Measurements from ENCODE around the gene LRCH4.

- TF ChIP-seq SMC3 (IDR thresholded peaks at IDR 0.05) (no peak), RAD21 (conservative IDR thresholded peaks at IDR 0.05 in 1 of 2, IDR thresholded peaks at IDR 0.05 in 1 of 2) (no peak), GATA3 (IDR thresholded peaks at IDR 0.05; ENCODE audit: borderline replicate concordance) (no peak)
- TF ChIP-seq, protein P1, sequence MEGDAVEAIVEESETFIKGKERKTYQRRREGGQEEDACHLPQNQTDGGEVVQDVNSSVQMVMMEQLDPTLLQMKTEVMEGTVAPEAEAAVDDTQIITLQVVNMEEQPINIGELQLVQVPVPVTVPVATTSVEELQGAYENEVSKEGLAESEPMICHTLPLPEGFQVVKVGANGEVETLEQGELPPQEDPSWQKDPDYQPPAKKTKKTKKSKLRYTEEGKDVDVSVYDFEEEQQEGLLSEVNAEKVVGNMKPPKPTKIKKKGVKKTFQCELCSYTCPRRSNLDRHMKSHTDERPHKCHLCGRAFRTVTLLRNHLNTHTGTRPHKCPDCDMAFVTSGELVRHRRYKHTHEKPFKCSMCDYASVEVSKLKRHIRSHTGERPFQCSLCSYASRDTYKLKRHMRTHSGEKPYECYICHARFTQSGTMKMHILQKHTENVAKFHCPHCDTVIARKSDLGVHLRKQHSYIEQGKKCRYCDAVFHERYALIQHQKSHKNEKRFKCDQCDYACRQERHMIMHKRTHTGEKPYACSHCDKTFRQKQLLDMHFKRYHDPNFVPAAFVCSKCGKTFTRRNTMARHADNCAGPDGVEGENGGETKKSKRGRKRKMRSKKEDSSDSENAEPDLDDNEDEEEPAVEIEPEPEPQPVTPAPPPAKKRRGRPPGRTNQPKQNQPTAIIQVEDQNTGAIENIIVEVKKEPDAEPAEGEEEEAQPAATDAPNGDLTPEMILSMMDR (IDR thresholded peaks at IDR 0.05): no peak
Observed at GRCh38 chr7:100571829-100572116, 14.2 kb downstream of the LRCH4 start.

Measured in A549 (cell line).